ENCODE results near the gene CDCA3. TPM values are rescaled to one million over a fixed set of nuclear protein-coding genes. Genes with fewer than 3 reads are reported as not detected.

The CDCA3 gene
- total and polyA plus RNA-seq, 2 of the 13 experiments (the other 11 are each of a cell fraction or from before 2014, with no cell fraction given), result 32.7 to 56.5 TPM

- 0 out of 2 replicates have a peak, but pooled peaks have one; percentile 40 for TF ChIP-seq ZNF335 (CRISPR knock-in tag; IDR thresholded peaks at IDR 0.05)
- TF ChIP-seq ZNF3 (CRISPR knock-in tag; IDR thresholded peaks at IDR 0.05), result no peak
- peak; percentile 60; the same call in 1 of the 2 replicates for TF ChIP-seq ZNF749 (CRISPR knock-in tag; IDR thresholded peaks at IDR 0.05; ENCODE audit: borderline replicate concordance)
- TF ChIP-seq ZSCAN20 (CRISPR knock-in tag; IDR thresholded peaks at IDR 0.05; ENCODE audit: borderline replicate concordance), result peak; percentile 86
- no peak for TF ChIP-seq HDAC1 (CRISPR knock-in tag; IDR thresholded peaks at IDR 0.05)
- TF ChIP-seq IRF2 (CRISPR knock-in tag; IDR thresholded peaks at IDR 0.05), result peak; percentile 60; the same call in 1 of the 2 replicates
- TF ChIP-seq NFIB (CRISPR knock-in tag; IDR thresholded peaks at IDR 0.05; ENCODE audit: borderline replicate concordance), result no peak
- TF ChIP-seq TRAFD1 (CRISPR knock-in tag; IDR thresholded peaks at IDR 0.05; ENCODE audit: borderline replicate concordance), result no peak
- TF ChIP-seq ZFYVE20 (CRISPR knock-in tag; IDR thresholded peaks at IDR 0.05; ENCODE audit: borderline replicate concordance, low read depth), result no peak
- TF ChIP-seq ZNF124 (CRISPR knock-in tag; IDR thresholded peaks at IDR 0.05), result no peak
- 0 out of 2 replicates have a peak, but pooled peaks have one; percentile 8 for TF ChIP-seq NR1H2 (CRISPR knock-in tag; IDR thresholded peaks at IDR 0.05; ENCODE audit: borderline replicate concordance, low read depth)
- no peak for TF ChIP-seq DDIT3 (CRISPR knock-in tag; IDR thresholded peaks at IDR 0.05)
- peak; percentile 34; the same call in 1 of the 2 replicates for TF ChIP-seq ZSCAN25 (CRISPR knock-in tag; IDR thresholded peaks at IDR 0.05)
- TF ChIP-seq ZNF589 (CRISPR knock-in tag; conservative IDR thresholded peaks at IDR 0.05), result no peak; the same call in none of the 2 replicates
- TF ChIP-seq ZBTB34 (CRISPR knock-in tag; IDR thresholded peaks at IDR 0.05), result no peak
- TF ChIP-seq PRDM15 (CRISPR knock-in tag; IDR thresholded peaks at IDR 0.05), result 0 out of 2 replicates have a peak, but pooled peaks have one; percentile 18
- no peak for TF ChIP-seq NCOR1 (IDR thresholded peaks at IDR 0.05; ENCODE audit: borderline replicate concordance, low read length)
- TF ChIP-seq KLF12 (CRISPR knock-in tag; IDR thresholded peaks at IDR 0.05; ENCODE audit: borderline replicate concordance), result no peak
- no peak for TF ChIP-seq NR3C1 (CRISPR knock-in tag; IDR thresholded peaks at IDR 0.05)
- no peak for TF ChIP-seq ELF4 (CRISPR knock-in tag; IDR thresholded peaks at IDR 0.05; ENCODE audit: borderline replicate concordance)
- TF ChIP-seq ZNF616 (CRISPR knock-in tag; IDR thresholded peaks at IDR 0.05; ENCODE audit: low read depth), result 0 out of 2 replicates have a peak, but pooled peaks have one; percentile 60
- no peak for TF ChIP-seq ZMAT5 (CRISPR knock-in tag; IDR thresholded peaks at IDR 0.05; ENCODE audit: borderline replicate concordance, low read depth)
Measured at GRCh38 chr12:6867413-6868210, 16.5 kb upstream of the CDCA3 start, which contains the start of gene TPI1 (continued).

All from HepG2 (cell line).